ENCODE data around the gene FLYWCH2. TPM values are rescaled to one million over a fixed set of nuclear protein-coding genes. Genes with fewer than 3 reads are reported as not detected.

Gene FLYWCH2
- total and polyA plus RNA-seq, 2 of the 13 experiments (the other 11 are each of a cell fraction or from before 2014, with no cell fraction given) = 16.9 to 19.8 TPM

DNA sequence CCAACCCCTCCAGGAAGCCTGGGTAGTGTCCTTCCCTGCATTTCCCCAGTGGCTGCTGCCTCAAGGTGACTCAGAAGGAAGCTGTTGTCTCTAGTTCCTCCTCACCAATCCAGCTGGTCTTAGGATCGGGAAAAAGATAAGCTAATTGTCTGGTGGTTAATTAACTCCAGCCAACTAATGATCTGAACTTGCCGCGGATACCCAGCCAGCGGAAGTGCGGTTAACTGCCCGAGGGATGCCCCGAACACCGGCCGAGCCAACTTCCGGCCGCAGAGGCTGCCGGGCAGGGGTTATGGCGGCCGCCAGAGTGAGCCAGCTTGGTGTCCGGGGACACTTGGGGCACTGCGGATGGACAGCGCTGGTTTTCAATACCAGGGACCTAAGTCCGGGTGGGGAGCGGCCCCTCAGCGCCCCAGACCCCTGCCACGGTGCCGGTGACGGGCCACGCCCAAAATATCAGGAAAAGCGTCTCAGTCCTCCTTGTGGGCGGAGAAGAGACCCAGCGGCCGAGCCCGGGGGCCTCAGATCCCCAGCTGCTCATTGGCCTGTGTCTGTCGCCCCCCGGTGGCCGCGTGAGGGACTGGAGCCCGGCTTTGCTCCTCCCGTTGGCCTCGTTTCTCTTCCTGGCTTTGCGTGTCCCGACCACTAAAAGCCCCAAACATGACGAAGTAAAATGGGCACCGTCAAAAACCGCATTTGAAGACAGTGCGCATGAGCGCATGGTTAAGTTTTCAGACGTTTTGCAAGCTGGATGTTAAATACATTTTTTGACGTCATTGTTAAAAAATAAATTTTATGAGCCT is 14.8 kb upstream of the FLYWCH2 start (continued):
- TF ChIP-seq PAX8 (CRISPR knock-in tag; IDR thresholded peaks at IDR 0.05; ENCODE audit: borderline replicate concordance) (0 out of 2 replicates have a peak, but pooled peaks have one; percentile 53), HNRNPL (IDR thresholded peaks at IDR 0.05; ENCODE audit: low read depth, low read length) (peak; percentile 69; the same call in 1 of the 2 replicates), ZNF496 (CRISPR knock-in tag; IDR thresholded peaks at IDR 0.05; ENCODE audit: insufficient replicate concordance) (no peak), RARA (CRISPR knock-in tag; IDR thresholded peaks at IDR 0.05) (peak; percentile 66), JARID2 (CRISPR knock-in tag; IDR thresholded peaks at IDR 0.05; ENCODE audit: insufficient replicate concordance) (peak; percentile 32), BCL6 (CRISPR knock-in tag; IDR thresholded peaks at IDR 0.05) (peak; percentile 30), ATRX (CRISPR knock-in tag; IDR thresholded peaks at IDR 0.05; ENCODE audit: borderline replicate concordance) (no peak), ZNF451 (CRISPR knock-in tag; IDR thresholded peaks at IDR 0.05) (no peak), ELF3 (CRISPR knock-in tag; IDR thresholded peaks at IDR 0.05) (peak; percentile 65), MEIS1 (CRISPR knock-in tag; IDR thresholded peaks at IDR 0.05; ENCODE audit: borderline replicate concordance) (peak; percentile 38; the same call in 1 of the 2 replicates), YEATS2 (CRISPR knock-in tag; IDR thresholded peaks at IDR 0.05; ENCODE audit: borderline replicate concordance) (peak; percentile 89; the same call in 1 of the 2 replicates), SETDB1 (CRISPR knock-in tag; IDR thresholded peaks at IDR 0.05; ENCODE audit: borderline replicate concordance) (peak; percentile 40), RAD51 (IDR thresholded peaks at IDR 0.05; ENCODE audit: borderline replicate concordance) (no peak), ZNF737 (CRISPR knock-in tag; IDR thresholded peaks at IDR 0.05; ENCODE audit: borderline replicate concordance) (no peak), ZNF792 (CRISPR knock-in tag; IDR thresholded peaks at IDR 0.05) (peak; percentile 76), MAF1 (CRISPR knock-in tag; IDR thresholded peaks at IDR 0.05; ENCODE audit: borderline replicate concordance) (peak; percentile 52), CBFB (CRISPR knock-in tag; IDR thresholded peaks at IDR 0.05) (peak; percentile 82; the same call in 1 of the 2 replicates), MZF1 (CRISPR knock-in tag; IDR thresholded peaks at IDR 0.05; ENCODE audit: borderline replicate concordance) (no peak), ARID2 (CRISPR knock-in tag; IDR thresholded peaks at IDR 0.05; ENCODE audit: borderline replicate concordance) (peak; percentile 55), NRL (CRISPR knock-in tag; IDR thresholded peaks at IDR 0.05; ENCODE audit: borderline replicate concordance) (peak; percentile 81; the same call in 1 of the 2 replicates), ZNF546 (CRISPR knock-in tag; conservative IDR thresholded peaks at IDR 0.05) (peak; percentile 89; the same call in 1 of the 2 replicates), HDAC2 (CRISPR knock-in tag; IDR thresholded peaks at IDR 0.05) (peak; percentile 76)
- TF ChIP-seq, protein P1, sequence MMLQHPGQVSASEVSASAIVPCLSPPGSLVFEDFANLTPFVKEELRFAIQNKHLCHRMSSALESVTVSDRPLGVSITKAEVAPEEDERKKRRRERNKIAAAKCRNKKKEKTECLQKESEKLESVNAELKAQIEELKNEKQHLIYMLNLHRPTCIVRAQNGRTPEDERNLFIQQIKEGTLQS (CRISPR knock-in tag; IDR thresholded peaks at IDR 0.05) = no peak
- TF ChIP-seq, protein P2, sequence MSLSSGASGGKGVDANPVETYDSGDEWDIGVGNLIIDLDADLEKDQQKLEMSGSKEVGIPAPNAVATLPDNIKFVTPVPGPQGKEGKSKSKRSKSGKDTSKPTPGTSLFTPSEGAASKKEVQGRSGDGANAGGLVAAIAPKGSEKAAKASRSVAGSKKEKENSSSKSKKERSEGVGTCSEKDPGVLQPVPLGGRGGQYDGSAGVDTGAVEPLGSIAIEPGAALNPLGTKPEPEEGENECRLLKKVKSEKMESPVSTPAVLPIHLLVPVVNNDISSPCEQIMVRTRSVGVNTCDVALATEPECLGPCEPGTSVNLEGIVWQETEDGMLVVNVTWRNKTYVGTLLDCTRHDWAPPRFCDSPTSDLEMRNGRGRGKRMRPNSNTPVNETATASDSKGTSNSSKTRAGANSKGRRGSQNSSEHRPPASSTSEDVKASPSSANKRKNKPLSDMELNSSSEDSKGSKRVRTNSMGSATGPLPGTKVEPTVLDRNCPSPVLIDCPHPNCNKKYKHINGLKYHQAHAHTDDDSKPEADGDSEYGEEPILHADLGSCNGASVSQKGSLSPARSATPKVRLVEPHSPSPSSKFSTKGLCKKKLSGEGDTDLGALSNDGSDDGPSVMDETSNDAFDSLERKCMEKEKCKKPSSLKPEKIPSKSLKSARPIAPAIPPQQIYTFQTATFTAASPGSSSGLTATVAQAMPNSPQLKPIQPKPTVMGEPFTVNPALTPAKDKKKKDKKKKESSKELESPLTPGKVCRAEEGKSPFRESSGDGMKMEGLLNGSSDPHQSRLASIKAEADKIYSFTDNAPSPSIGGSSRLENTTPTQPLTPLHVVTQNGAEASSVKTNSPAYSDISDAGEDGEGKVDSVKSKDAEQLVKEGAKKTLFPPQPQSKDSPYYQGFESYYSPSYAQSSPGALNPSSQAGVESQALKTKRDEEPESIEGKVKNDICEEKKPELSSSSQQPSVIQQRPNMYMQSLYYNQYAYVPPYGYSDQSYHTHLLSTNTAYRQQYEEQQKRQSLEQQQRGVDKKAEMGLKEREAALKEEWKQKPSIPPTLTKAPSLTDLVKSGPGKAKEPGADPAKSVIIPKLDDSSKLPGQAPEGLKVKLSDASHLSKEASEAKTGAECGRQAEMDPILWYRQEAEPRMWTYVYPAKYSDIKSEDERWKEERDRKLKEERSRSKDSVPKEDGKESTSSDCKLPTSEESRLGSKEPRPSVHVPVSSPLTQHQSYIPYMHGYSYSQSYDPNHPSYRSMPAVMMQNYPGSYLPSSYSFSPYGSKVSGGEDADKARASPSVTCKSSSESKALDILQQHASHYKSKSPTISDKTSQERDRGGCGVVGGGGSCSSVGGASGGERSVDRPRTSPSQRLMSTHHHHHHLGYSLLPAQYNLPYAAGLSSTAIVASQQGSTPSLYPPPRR (CRISPR knock-in tag; IDR thresholded peaks at IDR 0.05; ENCODE audit: borderline replicate concordance) = peak; percentile 52; the same call in 1 of the 2 replicates
- TF ChIP-seq, protein P3, sequence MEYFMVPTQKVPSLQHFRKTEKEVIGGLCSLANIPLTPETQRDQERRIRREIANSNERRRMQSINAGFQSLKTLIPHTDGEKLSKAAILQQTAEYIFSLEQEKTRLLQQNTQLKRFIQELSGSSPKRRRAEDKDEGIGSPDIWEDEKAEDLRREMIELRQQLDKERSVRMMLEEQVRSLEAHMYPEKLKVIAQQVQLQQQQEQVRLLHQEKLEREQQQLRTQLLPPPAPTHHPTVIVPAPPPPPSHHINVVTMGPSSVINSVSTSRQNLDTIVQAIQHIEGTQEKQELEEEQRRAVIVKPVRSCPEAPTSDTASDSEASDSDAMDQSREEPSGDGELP (IDR thresholded peaks at IDR 0.05; ENCODE audit: borderline replicate concordance, low read depth) = peak; percentile 61; the same call in 1 of the 2 replicates

Data from HepG2 (cell line).